Body of pancreas (tissue), 4 donors: ENCODE measurements around the gene WIPF2.

Source experiments
- CTCF ChIP-seq, 7 experiments: fragments of 450-650 bp in 4 of 7; fragments of 200-600 bp in 3 of 7; sonication (generic) in 3 of 7; IDR thresholded peaks; one replicate each; pipeline ENCODE4 v1.5.1; 2016 to 2019; ENCODE audit warnings: antibody characterized with exemption in 7 of 7
- POLR2A ChIP-seq, 3 donors: fragments of 450-650 bp; IDR thresholded peaks; one replicate each; pipeline ENCODE4 v1.6.1; 2016; ENCODE audit warnings: antibody characterized with exemption in 3 of 3, mild to moderate bottlenecking in 2 of 3

DNA sequence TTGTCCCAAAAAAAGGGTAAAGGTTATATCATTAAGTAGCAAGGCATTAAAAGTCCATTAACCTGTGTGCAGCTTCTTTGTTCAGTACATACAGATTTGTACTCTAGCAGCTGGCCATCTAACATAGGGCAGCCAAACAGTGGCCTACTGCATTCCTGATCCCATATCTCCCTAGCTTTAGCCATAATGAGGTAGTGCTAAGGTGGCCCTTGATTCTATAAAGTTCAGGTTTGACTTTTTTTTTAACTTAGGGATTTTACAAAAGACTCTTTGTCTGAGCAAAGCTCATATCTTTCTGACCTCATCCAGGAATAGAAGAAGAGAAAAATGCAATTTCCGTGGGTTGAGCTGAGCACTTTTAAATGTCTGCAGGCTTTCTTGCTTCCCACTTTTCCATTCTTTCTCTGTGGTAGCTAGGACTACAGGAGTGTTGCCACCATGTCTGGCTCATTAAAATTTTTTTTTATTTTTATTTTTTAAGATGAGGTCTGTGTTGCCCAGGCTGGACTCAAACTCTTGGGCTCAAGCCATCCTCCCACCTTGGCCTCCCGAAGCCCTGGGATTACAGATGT, 49.1 kb downstream of the WIPF2 start:
- TF ChIP-seq CTCF (IDR thresholded peaks at IDR 0.05) (no peak), POLR2A (IDR thresholded peaks at IDR 0.05) (no peak)
